ENCODE results near the gene SBF2.

DNA sequence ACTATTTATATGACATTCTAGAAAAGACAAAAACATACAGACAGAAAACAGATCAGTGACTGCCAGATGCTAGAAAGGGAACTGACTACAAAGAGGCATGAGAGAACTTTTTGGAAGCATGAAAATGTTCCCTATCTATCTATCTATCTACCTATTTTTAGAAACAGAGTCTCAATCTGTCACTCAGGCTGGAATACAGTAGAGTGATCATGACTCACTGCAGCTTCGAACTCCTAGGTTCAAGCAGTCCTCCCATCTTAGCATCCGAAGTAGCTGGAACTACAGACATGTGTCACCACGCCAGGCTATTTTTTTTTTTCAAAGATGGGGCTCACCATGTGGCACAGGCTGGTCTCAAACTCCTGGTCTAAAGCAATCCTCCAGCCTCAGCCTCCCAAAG is 6.9 kb downstream of the SBF2 start:
- TF ChIP-seq TAF1 (IDR thresholded peaks at IDR 0.05; ENCODE audit: borderline replicate concordance, low read depth, low read length) = no peak
- no peak for TF ChIP-seq POLR2AphosphoS5 (IDR thresholded peaks at IDR 0.05; ENCODE audit: low read depth, low read length)
- TF ChIP-seq POLR2A (IDR thresholded peaks at IDR 0.05; ENCODE audit: low read depth, low read length) = no peak

Data from GM12892 (cell line).